Keratinocyte (primary cell): ENCODE measurements around the gene TBC1D8. TPM values are rescaled to one million over a fixed set of nuclear protein-coding genes. Genes with fewer than 3 reads are reported as not detected.

Experiments
- DNase-seq: peaks from one replicate; pipeline ENCODE4 v3.0.0-alpha.2; 2011; ENCODE audit warnings: low read depth, missing footprints, low spot score
- FAIRE-seq: peaks from 2 replicates; lab custom pipeline; 2011; peaks lifted over from hg19 to GRCh38; lab: Jason Lieb, UNC
- H2AFZ ChIP-seq: 2 replicates; pipeline ENCODE4 v1.6.0; 2012; ENCODE audit warnings: low read length, control low read depth, inconsistent platforms; ENCODE audit not compliant: control insufficient read depth
- H3K27ac ChIP-seq: 2 replicates; pipeline ENCODE4 v1.5.1; 2011; ENCODE audit warnings: low read length; ENCODE audit not compliant: control insufficient read depth, insufficient read depth
- H3K27me3 ChIP-seq: 3 replicates; pipeline ENCODE4 v1.6.0; 2011; ENCODE audit warnings: low read length; ENCODE audit not compliant: control insufficient read depth, insufficient read depth; ENCODE audit errors: extremely low read depth
- H3K36me3 ChIP-seq, 2 experiments: 2 replicates in 1 of 2; 3 replicates in 1 of 2; pipeline ENCODE4 v1.5.1; 2011; ENCODE audit warnings: low read length in 2 of 2, mild to moderate bottlenecking in 1 of 2; ENCODE audit not compliant: control insufficient read depth in 2 of 2, insufficient read depth in 2 of 2; ENCODE audit errors: extremely low read depth in 1 of 2
- H3K4me1 ChIP-seq: 3 replicates; pipeline ENCODE4 v1.5.1; 2011; ENCODE audit warnings: low read length; ENCODE audit not compliant: control insufficient read depth, insufficient read depth; ENCODE audit errors: extremely low read depth
- H3K4me2 ChIP-seq: 3 replicates; pipeline ENCODE4 v1.6.0; 2011; ENCODE audit warnings: low read depth, low read length; ENCODE audit not compliant: control insufficient read depth, insufficient read depth; ENCODE audit errors: extremely low read depth
- H3K4me3 ChIP-seq, 3 experiments: fragments of 200-600 bp in 1 of 3; sonication (generic) in 1 of 3; 2 replicates in 2 of 3; 3 replicates in 1 of 3; pipeline ENCODE4 v1.5.1; 2011 to 2016; ENCODE audit warnings: low read length in 3 of 3, mild to moderate bottlenecking in 3 of 3, control low read depth in 2 of 3, inconsistent platforms in 1 of 3, low read depth in 1 of 3, mixed read lengths in 1 of 3, mixed run types in 1 of 3, moderate library complexity in 1 of 3; ENCODE audit not compliant: control insufficient read depth in 2 of 3, insufficient read depth in 2 of 3; ENCODE audit errors: extremely low read depth in 1 of 3
- H3K79me2 ChIP-seq: 2 replicates; pipeline ENCODE4 v1.6.0; 2012; ENCODE audit warnings: low read length; ENCODE audit not compliant: control insufficient read depth, insufficient read depth
- H3K9ac ChIP-seq: 3 replicates; pipeline ENCODE4 v1.6.0; 2011; ENCODE audit warnings: low read length; ENCODE audit not compliant: control insufficient read depth, insufficient read depth; ENCODE audit errors: extremely low read depth
- H3K9me1 ChIP-seq: 3 replicates; pipeline ENCODE4 v1.6.0; 2011; ENCODE audit warnings: low read length; ENCODE audit not compliant: control insufficient read depth, insufficient read depth; ENCODE audit errors: extremely low read depth
- H3K9me3 ChIP-seq: 2 replicates; pipeline ENCODE4 v1.5.1; 2012; ENCODE audit warnings: low read depth, low read length; ENCODE audit not compliant: control insufficient read depth
- H4K20me1 ChIP-seq: 3 replicates; pipeline ENCODE4 v1.6.0; 2011; ENCODE audit warnings: low read length; ENCODE audit not compliant: control insufficient read depth, insufficient read depth; ENCODE audit errors: extremely low read depth
- CTCF ChIP-seq, 3 experiments: IDR thresholded peaks in 1 of 3; conservative IDR thresholded peaks in 1 of 3; optimal IDR thresholded peaks in 1 of 3; 2 replicates in 2 of 3; 3 replicates in 1 of 3; pipeline versions ENCODE3 to v1.5.1; 2011; ENCODE audit warnings: low read length in 3 of 3, mild to moderate bottlenecking in 3 of 3, moderate library complexity in 2 of 3, control low read depth in 1 of 3, inconsistent platforms in 1 of 3; ENCODE audit not compliant: insufficient read depth in 2 of 3; ENCODE audit errors: extremely low read depth in 1 of 3
- EZH2 ChIP-seq: IDR thresholded peaks from one replicate; pipeline ENCODE4 v1.6.1; 2012; ENCODE audit warnings: inconsistent platforms, mild to moderate bottlenecking, low read length, moderate library complexity
- dilution Hi-C: fragments of 300-500 bp; cut with MboI; formaldehyde crosslinking; loops from one replicate; pipeline ENCODE4 v1.7.0; 2020; ENCODE audit warnings: low sequenced_read_pairs; ENCODE audit not compliant: extremely low pct_ligation_motif_present
- polyA plus RNA-seq, 5 experiments: library from polyadenylated mRNA; depleted of rRNA in 3 of 5; stranded (reverse) in 3 of 5; stranded (forward) in 1 of 5; unstranded in 1 of 5; fragments of >200 nt; gene quantifications; 1 replicate in 1 of 5; 2 replicates in 3 of 5; 3 replicates in 1 of 5; pipeline versions ENCODE4 v1.2.1 to v1.2.3, GENCODE V29; 2011 to 2012; ENCODE audit warnings: missing spikeins in 2 of 5, low read depth in 1 of 5, low replicate concordance in 1 of 5

TBC1D8 gene
- polyA plus RNA-seq, 1 donor (not counting 4 experiments of a cell fraction or from before 2014, with no cell fraction given): 13.8 TPM

- peaks cover 0 to 38% of the 10 kb centered on the region in 2 experiments for H3K36me3 ChIP-seq
- no peaks in the 10 kb centered on the region for H3K9me1 ChIP-seq
- H3K4me3 ChIP-seq: no peak overlapping the region
- H2AFZ ChIP-seq: no peak overlapping the region
- H3K79me2 ChIP-seq: no peaks in the 10 kb centered on the region
- H3K27ac ChIP-seq: no peak overlapping the region
- H4K20me1 ChIP-seq: no peaks in the 10 kb centered on the region
- H3K9me3 ChIP-seq: no peaks in the 10 kb centered on the region
- no peak overlapping the region for H3K9ac ChIP-seq
- TF ChIP-seq CTCF (optimal IDR thresholded peaks at IDR 0.05 in 1 of 3, IDR thresholded peaks at IDR 0.05 in 1 of 3, conservative IDR thresholded peaks at IDR 0.05 in 1 of 3; ENCODE audit: extremely low read depth in 1 of 3, insufficient read depth in 2 of 3, low read length in 3 of 3) (no peak), EZH2 (no peak)
- no peaks in the 10 kb centered on the region for H3K27me3 ChIP-seq
- dilution Hi-C loops: no loop called here
- no peak overlapping the region for H3K4me2 ChIP-seq
- FAIRE-seq: no peak
- no peak for DNase-seq
- no peaks in the 10 kb centered on the region for H3K4me1 ChIP-seq
Measured at GRCh38 chr2:100995309-100996075, 155.7 kb downstream of the TBC1D8 start.

- H3K4me2 ChIP-seq: no peak overlapping the region
- no peaks in the 10 kb centered on the region for H3K9me1 ChIP-seq
- H3K27ac ChIP-seq: no peak overlapping the region
- H2AFZ ChIP-seq: no peak overlapping the region
- dilution Hi-C loops: no loop called here
- no peaks in the 10 kb centered on the region for H3K27me3 ChIP-seq
- FAIRE-seq (no peak), DNase-seq (no peak)
- no peak overlapping the region for H3K4me3 ChIP-seq
- H3K79me2 ChIP-seq: no peaks in the 10 kb centered on the region
- H3K4me1 ChIP-seq: no peaks in the 10 kb centered on the region
- no peak overlapping the region for H3K9ac ChIP-seq
- H3K36me3 ChIP-seq: peaks cover 0 to 44% of the 10 kb centered on the region in 2 experiments
- TF ChIP-seq CTCF (optimal IDR thresholded peaks at IDR 0.05 in 1 of 3, IDR thresholded peaks at IDR 0.05 in 1 of 3, conservative IDR thresholded peaks at IDR 0.05 in 1 of 3; ENCODE audit: extremely low read depth in 1 of 3, insufficient read depth in 2 of 3, low read length in 3 of 3) (no peak), EZH2 (no peak)
- H3K9me3 ChIP-seq: no peaks in the 10 kb centered on the region
- H4K20me1 ChIP-seq: no peaks in the 10 kb centered on the region
Measured at GRCh38 chr2:100993294-100993693, 157.9 kb downstream of the TBC1D8 start.
